Camera-type eye (tissue), 1 donor: ENCODE measurements around the gene LDB1. TPM values are rescaled to one million over a fixed set of nuclear protein-coding genes. Genes with fewer than 3 reads are reported as not detected.

ENCODE experiments used
- total RNA-seq: library from RNA; depleted of rRNA; stranded (reverse); fragments of >200 nt; gene quantifications from one replicate; pipeline ENCODE4 v1.2.3, GENCODE V29; 2014

Gene LDB1
- 78.5 TPM for total RNA-seq

GRCh38 chr10:102120142-102120990 lies at the start of gene LDB1:
TSS of gene LDB1 (minus strand) at chr10:102120368. CDS start at chr10:102120110, 258 bp downstream.

GRCh38 chr10:102151774-102152544 lies 31.8 kb upstream of the LDB1 start, which contains the start of gene NOLC1:
TSS of gene NOLC1 (plus strand) at chr10:102152389. CDS start at chr10:102152411, 22 bp downstream.

GRCh38 chr10:102132563-102133372 lies 12.6 kb upstream of the LDB1 start, which contains the start of gene PPRC1:
TSS of gene PPRC1 (plus strand) at chr10:102133040. CDS start at chr10:102133069, 29 bp downstream.

GRCh38 chr10:102064868-102065560 lies 55.2 kb downstream of the LDB1 start, which contains the start of gene HPS6:
TSS of gene HPS6 (plus strand) at chr10:102065349. CDS start at chr10:102065475, 126 bp downstream.

Other genes starting within 250 kb of the LDB1 start
- 25.2 TPM for gene ARMH3, start 64.2 kb downstream of the LDB1 start, total RNA-seq
- 20.0 TPM for gene HPS6, start 55.0 kb downstream of the LDB1 start, total RNA-seq
- gene PPRC1, start 12.7 kb upstream of the LDB1 start, total RNA-seq = 18.4 TPM
- gene NOLC1, start 32.0 kb upstream of the LDB1 start, total RNA-seq = 42.1 TPM
- gene ELOVL3, start 105.9 kb upstream of the LDB1 start, total RNA-seq = 0.66 TPM
- gene PITX3, start 121.1 kb upstream of the LDB1 start, total RNA-seq = 2.1 TPM
- gene GBF1, start 125.2 kb upstream of the LDB1 start, total RNA-seq = 46.9 TPM